Peyer's patch (tissue), 4 donors: ENCODE data around the gene FBXO9. TPM values are rescaled to one million over a fixed set of nuclear protein-coding genes. Genes with fewer than 3 reads are reported as not detected.

Source experiments
- DNase-seq, 3 donors: peaks; one replicate each; pipeline ENCODE4 v3.0.0-alpha.2; 2017 to 2019
- H3K27ac ChIP-seq, 4 donors: fragments of 200-600 bp; sonication (generic); one replicate each; pipeline ENCODE4 v1.5.1; 2016 to 2019
- H3K27me3 ChIP-seq, 2 donors: fragments of 200-600 bp; sonication (generic); one replicate each; pipeline ENCODE4 v1.5.1; 2019
- H3K36me3 ChIP-seq, 3 donors: fragments of 200-600 bp; sonication (generic); one replicate each; pipeline ENCODE4 v1.5.1; 2016 to 2019
- H3K4me1 ChIP-seq, 4 donors: fragments of 200-600 bp; sonication (generic); one replicate each; pipeline ENCODE4 v1.5.1; 2016 to 2019
- H3K4me3 ChIP-seq, 4 donors: fragments of 200-600 bp; sonication (generic); 1 replicate in 3 of 4; 2 replicates in 1 of 4; pipeline ENCODE4 v1.5.1; 2016 to 2019; ENCODE audit warnings: mild to moderate bottlenecking in 1 of 4
- H3K9me3 ChIP-seq, 4 donors: fragments of 200-600 bp; sonication (generic); one replicate each; pipeline ENCODE4 v1.5.1; 2016 to 2019; ENCODE audit warnings: mild to moderate bottlenecking in 1 of 4
- CTCF ChIP-seq, 6 experiments: fragments of 450-650 bp in 4 of 6; fragments of 200-600 bp in 2 of 6; sonication (generic) in 1 of 6; IDR thresholded peaks; one replicate each; pipeline ENCODE4 v1.5.1; 2017 to 2019; ENCODE audit warnings: antibody characterized with exemption in 6 of 6, mild to moderate bottlenecking in 3 of 6, moderate library complexity in 1 of 6
- POLR2A ChIP-seq, 2 donors: fragments of 450-650 bp; IDR thresholded peaks; one replicate each; pipeline ENCODE4 v1.5.1; 2017; ENCODE audit warnings: antibody characterized with exemption in 2 of 2, mild to moderate bottlenecking in 2 of 2, moderate library complexity in 2 of 2
- total RNA-seq, 4 donors: library from RNA; depleted of rRNA; stranded (reverse); fragments of >200 nt; gene quantifications; one replicate each; pipeline ENCODE4 v1.1.0, GENCODE V29; 2016

Gene FBXO9
- total RNA-seq, 4 donors from 2014 or later: 62.5 to 109 (median 76.6) TPM

GRCh38 chr6:53070806-53071205, 5.6 kb downstream of the FBXO9 start:
- H3K36me3 ChIP-seq: peaks cover 0 to 40% (median 0%) of the 10 kb centered on the region in 3 donors
- peaks cover 0 to 19% (median 0%) of the 10 kb centered on the region in 4 donors for H3K4me1 ChIP-seq
- no peak overlapping the region for H3K27ac ChIP-seq
- no peak for DNase-seq
- TF ChIP-seq CTCF (IDR thresholded peaks at IDR 0.05) (no peak), POLR2A (IDR thresholded peaks at IDR 0.05) (no peak)
- no peak overlapping the region for H3K4me3 ChIP-seq
- no peaks in the 10 kb centered on the region for H3K9me3 ChIP-seq
- no peaks in the 10 kb centered on the region for H3K27me3 ChIP-seq

- H3K4me1 ChIP-seq: no peaks in the 10 kb centered on the region
- H3K27me3 ChIP-seq: no peaks in the 10 kb centered on the region
- no peak for DNase-seq
- no peak overlapping the region for H3K27ac ChIP-seq
- no peaks in the 10 kb centered on the region for H3K9me3 ChIP-seq
- peaks cover 0 to 70% (median 0%) of the 10 kb centered on the region in 3 donors for H3K36me3 ChIP-seq
- no peak for TF ChIP-seq POLR2A (IDR thresholded peaks at IDR 0.05)
- no peak for TF ChIP-seq CTCF (IDR thresholded peaks at IDR 0.05)
- H3K4me3 ChIP-seq: no peak overlapping the region
Measured at GRCh38 chr6:53074347-53074746, 9.1 kb downstream of the FBXO9 start.

GRCh38 chr6:53080813-53081212, 15.6 kb downstream of the FBXO9 start:
- no peak for DNase-seq
- H3K27ac ChIP-seq: no peak overlapping the region
- no peaks in the 10 kb centered on the region for H3K9me3 ChIP-seq
- TF ChIP-seq POLR2A (IDR thresholded peaks at IDR 0.05): no peak
- TF ChIP-seq CTCF (IDR thresholded peaks at IDR 0.05): no peak
- no peak overlapping the region for H3K4me3 ChIP-seq
- H3K36me3 ChIP-seq: peaks cover 0 to 95% (median 0%) of the 10 kb centered on the region in 3 donors
- no peaks in the 10 kb centered on the region for H3K27me3 ChIP-seq
- H3K4me1 ChIP-seq: no peaks in the 10 kb centered on the region

- Histone ChIP-seq H3K27ac (no peak overlapping the region), H3K4me3 (no peak overlapping the region), H3K36me3 (peaks cover 0 to 91% (median 0%) of the 10 kb centered on the region in 3 donors)
Measured at GRCh38 chr6:53086302-53086701, 21.1 kb downstream of the FBXO9 start.

GRCh38 chr6:53089948-53090347, 24.7 kb downstream of the FBXO9 start:
- Histone ChIP-seq H3K27ac (no peak overlapping the region), H3K27me3 (no peaks in the 10 kb centered on the region), H3K9me3 (no peaks in the 10 kb centered on the region), H3K36me3 (peaks cover 0 to 89% (median 0%) of the 10 kb centered on the region in 3 donors), H3K4me3 (no peak overlapping the region), H3K4me1 (no peaks in the 10 kb centered on the region)
- DNase-seq: no peak
- TF ChIP-seq CTCF (IDR thresholded peaks at IDR 0.05) (no peak), POLR2A (IDR thresholded peaks at IDR 0.05) (no peak)

More at GRCh38 chr6:53086302-53086701, 21.1 kb downstream of the FBXO9 start:
- no peak for DNase-seq
- Histone ChIP-seq H3K27me3 (no peaks in the 10 kb centered on the region), H3K4me1 (no peaks in the 10 kb centered on the region), H3K9me3 (no peaks in the 10 kb centered on the region)
- TF ChIP-seq CTCF (IDR thresholded peaks at IDR 0.05) (no peak), POLR2A (IDR thresholded peaks at IDR 0.05) (no peak)

GRCh38 chr6:53090576-53090975, 25.4 kb downstream of the FBXO9 start:
- no peaks in the 10 kb centered on the region for H3K4me1 ChIP-seq
- no peak for DNase-seq
- no peak overlapping the region for H3K27ac ChIP-seq
- H3K36me3 ChIP-seq: peaks cover 0 to 89% (median 0%) of the 10 kb centered on the region in 3 donors
- H3K4me3 ChIP-seq: no peak overlapping the region
- no peak for TF ChIP-seq CTCF (IDR thresholded peaks at IDR 0.05)
- TF ChIP-seq POLR2A (IDR thresholded peaks at IDR 0.05): no peak
- H3K27me3 ChIP-seq: no peaks in the 10 kb centered on the region
- H3K9me3 ChIP-seq: no peaks in the 10 kb centered on the region
